Body of pancreas (tissue), 4 donors: ENCODE results near the gene ABCB8.

Experiments
- POLR2A ChIP-seq, 3 donors: fragments of 450-650 bp; IDR thresholded peaks; one replicate each; pipeline ENCODE4 v1.6.1; 2016; ENCODE audit warnings: antibody characterized with exemption in 3 of 3, mild to moderate bottlenecking in 2 of 3
- TF ChIP-seq, protein P1 (sequence below), 7 experiments: fragments of 450-650 bp in 4 of 7; fragments of 200-600 bp in 3 of 7; sonication (generic) in 3 of 7; IDR thresholded peaks; one replicate each; pipeline ENCODE4 v1.5.1; 2016 to 2019; ENCODE audit warnings: antibody characterized with exemption in 7 of 7

DNA sequence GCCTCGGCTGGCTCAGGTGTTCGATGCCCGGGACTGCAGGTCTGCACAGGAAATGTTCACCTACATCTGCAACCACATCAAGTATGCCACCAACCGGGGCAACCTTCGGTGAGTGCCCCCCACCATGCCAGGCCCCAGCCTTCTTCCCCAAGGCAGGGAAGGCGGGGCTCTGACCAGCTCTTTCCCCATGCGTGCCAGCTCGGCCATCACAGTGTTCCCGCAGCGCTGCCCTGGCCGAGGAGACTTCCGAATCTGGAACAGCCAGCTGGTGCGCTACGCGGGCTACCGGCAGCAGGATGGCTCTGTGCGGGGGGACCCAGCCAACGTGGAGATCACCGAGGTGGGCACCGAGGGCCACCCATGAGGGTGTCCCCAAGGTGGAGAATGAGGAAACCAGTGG, 29.9 kb upstream of the ABCB8 start:
- TF ChIP-seq, protein P1, sequence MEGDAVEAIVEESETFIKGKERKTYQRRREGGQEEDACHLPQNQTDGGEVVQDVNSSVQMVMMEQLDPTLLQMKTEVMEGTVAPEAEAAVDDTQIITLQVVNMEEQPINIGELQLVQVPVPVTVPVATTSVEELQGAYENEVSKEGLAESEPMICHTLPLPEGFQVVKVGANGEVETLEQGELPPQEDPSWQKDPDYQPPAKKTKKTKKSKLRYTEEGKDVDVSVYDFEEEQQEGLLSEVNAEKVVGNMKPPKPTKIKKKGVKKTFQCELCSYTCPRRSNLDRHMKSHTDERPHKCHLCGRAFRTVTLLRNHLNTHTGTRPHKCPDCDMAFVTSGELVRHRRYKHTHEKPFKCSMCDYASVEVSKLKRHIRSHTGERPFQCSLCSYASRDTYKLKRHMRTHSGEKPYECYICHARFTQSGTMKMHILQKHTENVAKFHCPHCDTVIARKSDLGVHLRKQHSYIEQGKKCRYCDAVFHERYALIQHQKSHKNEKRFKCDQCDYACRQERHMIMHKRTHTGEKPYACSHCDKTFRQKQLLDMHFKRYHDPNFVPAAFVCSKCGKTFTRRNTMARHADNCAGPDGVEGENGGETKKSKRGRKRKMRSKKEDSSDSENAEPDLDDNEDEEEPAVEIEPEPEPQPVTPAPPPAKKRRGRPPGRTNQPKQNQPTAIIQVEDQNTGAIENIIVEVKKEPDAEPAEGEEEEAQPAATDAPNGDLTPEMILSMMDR (IDR thresholded peaks at IDR 0.05) = no peak
- TF ChIP-seq POLR2A (IDR thresholded peaks at IDR 0.05) = no peak
